ENCODE results near the gene LRP4. TPM values are rescaled to one million over a fixed set of nuclear protein-coding genes. Genes with fewer than 3 reads are reported as not detected.
"Not testable (repeated sequence)": the region's sequence is repeated elsewhere in the genome, so short reads cannot be mapped to it uniquely, and the experiment has no call there.

LRP4 gene
- total and polyA plus RNA-seq, 3 donors from 2014 or later: 4.9 to 8.1 (median 7.8) TPM

DNA sequence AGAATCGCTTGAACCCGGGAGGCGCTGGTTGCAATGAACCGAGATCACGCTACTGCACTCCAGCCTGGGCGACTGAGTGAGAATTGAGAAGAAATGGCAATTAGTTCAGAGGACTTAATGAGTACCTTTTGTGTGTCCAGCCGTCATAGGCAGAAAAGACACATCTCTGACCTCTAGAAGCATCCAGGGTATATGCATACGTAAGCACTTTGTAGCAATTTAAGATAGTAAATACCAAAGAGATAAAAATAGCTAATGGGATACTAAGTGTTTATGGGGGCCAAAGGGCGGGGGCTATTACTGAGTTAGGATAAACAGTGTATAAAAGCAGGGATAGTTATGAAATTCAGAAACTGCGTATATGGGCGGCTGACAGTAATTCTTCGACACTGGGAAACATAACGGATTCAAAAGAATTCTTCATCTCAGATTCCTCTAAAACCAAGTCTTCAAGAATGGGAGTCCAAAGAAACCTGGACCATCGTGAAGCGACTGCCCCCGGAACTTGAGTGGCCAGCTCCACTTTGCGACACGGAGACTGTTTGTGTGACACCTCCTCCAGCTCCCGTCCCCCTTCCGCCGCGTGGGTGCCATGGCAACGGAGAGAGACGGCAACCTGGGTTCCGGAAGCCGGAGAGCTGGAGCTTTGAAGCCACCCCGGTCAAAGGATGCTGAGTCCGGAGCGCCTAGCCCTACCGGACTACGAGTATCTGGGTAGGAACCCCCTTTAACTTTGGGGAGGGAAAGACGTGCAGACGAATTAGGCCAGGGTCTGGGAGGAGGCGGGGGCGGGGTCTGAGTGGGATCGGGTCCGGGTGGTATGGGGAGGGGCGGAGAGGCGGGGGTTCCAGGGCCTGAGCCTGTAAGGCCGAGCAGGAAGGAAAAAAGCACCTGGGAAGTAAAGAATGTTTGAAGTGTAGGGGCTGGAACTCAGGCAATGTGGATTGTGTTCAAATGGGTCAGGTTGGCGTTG is 18.1 kb upstream of the LRP4 start, which contains the start of gene CSTPP1:
CSTPP1 (plus strand) TSS at position 624 of the 973 bp plus-strand sequence; CDS start at position 669, 45 bp downstream.
- peaks cover 4% of the 10 kb centered on the region for H3K4me1 ChIP-seq
- intact Hi-C loops (cut with DNase I; ENCODE audit: low total_unique reads): no loop called here
- H3K9me3 ChIP-seq: no peaks in the 10 kb centered on the region
- TF ChIP-seq, protein P1, sequence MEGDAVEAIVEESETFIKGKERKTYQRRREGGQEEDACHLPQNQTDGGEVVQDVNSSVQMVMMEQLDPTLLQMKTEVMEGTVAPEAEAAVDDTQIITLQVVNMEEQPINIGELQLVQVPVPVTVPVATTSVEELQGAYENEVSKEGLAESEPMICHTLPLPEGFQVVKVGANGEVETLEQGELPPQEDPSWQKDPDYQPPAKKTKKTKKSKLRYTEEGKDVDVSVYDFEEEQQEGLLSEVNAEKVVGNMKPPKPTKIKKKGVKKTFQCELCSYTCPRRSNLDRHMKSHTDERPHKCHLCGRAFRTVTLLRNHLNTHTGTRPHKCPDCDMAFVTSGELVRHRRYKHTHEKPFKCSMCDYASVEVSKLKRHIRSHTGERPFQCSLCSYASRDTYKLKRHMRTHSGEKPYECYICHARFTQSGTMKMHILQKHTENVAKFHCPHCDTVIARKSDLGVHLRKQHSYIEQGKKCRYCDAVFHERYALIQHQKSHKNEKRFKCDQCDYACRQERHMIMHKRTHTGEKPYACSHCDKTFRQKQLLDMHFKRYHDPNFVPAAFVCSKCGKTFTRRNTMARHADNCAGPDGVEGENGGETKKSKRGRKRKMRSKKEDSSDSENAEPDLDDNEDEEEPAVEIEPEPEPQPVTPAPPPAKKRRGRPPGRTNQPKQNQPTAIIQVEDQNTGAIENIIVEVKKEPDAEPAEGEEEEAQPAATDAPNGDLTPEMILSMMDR (IDR thresholded peaks at IDR 0.05): no peak
- TF ChIP-seq POLR2A (IDR thresholded peaks at IDR 0.05): no peak
- peak; percentile 92 for DNase-seq
- H3K36me3 ChIP-seq (ENCODE audit: low read depth, missing control alignments): no peaks in the 10 kb centered on the region
- H3K27me3 ChIP-seq: no peaks in the 10 kb centered on the region
- 15% methylated on average over 34 to 41 of the region's 41 CpGs for WGBS, 2 donors
- peak within 1 kb of the TSS; percentile 55 to 88 for H3K4me3 ChIP-seq
- H3K27ac ChIP-seq: peak within 1 kb of the TSS in 1 of 2 donors; percentile 46

DNA sequence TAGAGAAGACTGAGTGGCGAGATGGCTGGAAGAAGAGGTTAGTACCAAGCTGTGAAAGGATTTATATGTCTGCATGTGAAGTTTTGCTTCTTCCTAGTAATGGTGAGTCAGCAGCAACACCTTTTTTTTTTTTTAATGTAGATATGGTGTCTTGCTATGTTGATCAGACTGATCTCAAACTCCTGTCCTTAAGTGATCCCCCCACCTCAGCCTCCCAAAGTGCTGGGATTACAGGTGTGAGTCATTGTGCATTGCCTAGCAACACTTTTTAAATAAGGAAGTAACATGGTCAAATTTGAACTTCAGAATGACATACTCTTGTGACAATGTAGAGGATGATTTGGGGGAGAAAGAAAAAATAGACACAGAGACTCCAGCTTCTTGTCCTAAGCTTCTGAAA is 11.7 kb upstream of the LRP4 start:
- WGBS, 2 donors: 79 to 90% methylated on average over 1 of the region's 1 CpG
- H3K36me3 ChIP-seq (ENCODE audit: low read depth, missing control alignments): no peaks in the 10 kb centered on the region
- intact Hi-C loops (cut with DNase I; ENCODE audit: low total_unique reads): no loop called here
- no peak overlapping the region for H3K27ac ChIP-seq
- no peaks in the 10 kb centered on the region for H3K27me3 ChIP-seq
- no peaks in the 10 kb centered on the region for H3K9me3 ChIP-seq
- DNase-seq: no peak
- TF ChIP-seq POLR2A (IDR thresholded peaks at IDR 0.05): no peak
- TF ChIP-seq, protein P1 (IDR thresholded peaks at IDR 0.05): no peak
- no peak overlapping the region for H3K4me3 ChIP-seq
- no peaks in the 10 kb centered on the region for H3K4me1 ChIP-seq

DNA sequence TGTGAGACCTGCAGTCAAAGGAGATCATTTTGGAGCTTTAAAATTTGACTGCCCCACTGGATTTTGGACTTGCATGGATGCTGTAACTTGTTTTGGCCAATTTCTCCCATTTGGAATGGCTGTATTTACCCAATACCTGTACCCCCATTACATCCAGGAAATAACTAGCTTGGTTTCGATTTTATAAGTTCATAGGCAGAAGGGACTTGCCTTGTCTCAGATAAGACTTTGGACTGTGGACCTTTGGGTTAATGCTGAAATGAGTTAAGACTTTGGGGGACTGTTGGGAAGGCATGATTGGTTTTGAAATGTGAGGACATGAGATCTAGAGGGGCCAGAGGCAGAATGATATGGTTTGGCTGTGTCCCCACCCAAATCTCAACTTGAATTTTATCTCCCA is 10.4 kb upstream of the LRP4 start:
- H3K9me3 ChIP-seq; H3K27me3 ChIP-seq; intact Hi-C loops (cut with DNase I; ENCODE audit: low total_unique reads); H3K36me3 ChIP-seq (ENCODE audit: low read depth, missing control alignments); H3K4me1 ChIP-seq; DNase-seq; H3K27ac ChIP-seq; H3K4me3 ChIP-seq: not testable (repeated sequence)
- WGBS, 2 donors: 75 to 86% methylated on average over 1 of the region's 1 CpG

DNA sequence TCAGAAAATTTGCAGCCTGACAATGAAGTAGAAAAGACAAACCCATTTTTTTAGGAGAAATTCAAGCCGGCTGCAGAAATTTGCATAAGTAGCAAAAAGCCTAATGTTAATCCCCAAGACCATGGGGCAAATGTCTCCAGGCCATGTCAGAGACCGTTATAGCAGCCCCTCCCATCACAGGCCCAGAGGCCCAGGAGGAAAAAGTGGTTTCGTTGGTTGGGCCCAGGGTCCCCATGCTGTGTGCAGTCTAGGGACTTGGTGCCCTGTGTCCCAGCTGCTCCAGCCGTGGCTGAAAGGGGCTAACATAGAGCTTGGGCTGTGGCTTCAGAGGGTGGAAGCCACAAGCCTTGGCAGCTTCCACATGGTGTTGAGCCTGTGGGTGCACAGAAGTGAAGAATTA is 9.6 kb upstream of the LRP4 start:
- H3K27me3 ChIP-seq; H3K27ac ChIP-seq; H3K4me1 ChIP-seq; H3K36me3 ChIP-seq (ENCODE audit: low read depth, missing control alignments); H3K4me3 ChIP-seq; intact Hi-C loops (cut with DNase I; ENCODE audit: low total_unique reads); H3K9me3 ChIP-seq; DNase-seq: not testable (repeated sequence)
- WGBS, 2 donors: 72 to 88% methylated on average over 4 of the region's 4 CpGs

DNA sequence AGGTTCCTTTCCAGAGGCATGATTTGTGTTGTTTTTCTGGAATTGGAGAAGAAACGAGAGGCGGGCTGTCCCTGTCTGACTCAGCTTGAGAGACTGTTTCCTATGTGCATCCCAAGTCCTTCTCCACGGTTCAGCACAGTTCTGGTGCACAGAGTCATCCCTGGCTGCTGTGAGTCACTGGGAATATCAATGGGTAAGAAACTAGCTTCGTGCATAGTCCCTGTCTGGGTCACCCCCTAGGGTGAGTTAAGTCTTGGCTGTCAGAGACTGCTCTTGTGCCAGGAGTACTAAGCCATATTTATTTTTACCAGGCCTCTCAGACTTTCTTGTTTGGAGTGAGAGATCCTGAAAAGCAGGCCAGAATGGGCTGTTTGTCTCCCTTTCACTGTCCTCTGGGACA is 2.4 kb upstream of the LRP4 start:
- intact Hi-C loops (cut with DNase I; ENCODE audit: low total_unique reads): no loop called here
- Histone ChIP-seq H3K9me3 (no peaks in the 10 kb centered on the region), H3K36me3 (ENCODE audit: low read depth, missing control alignments) (no peaks in the 10 kb centered on the region), H3K27ac (no peak overlapping the region), H3K4me3 (no peak overlapping the region), H3K4me1 (peaks cover 7% of the 10 kb centered on the region), H3K27me3 (no peaks in the 10 kb centered on the region)
- peak; percentile 34 for DNase-seq
- WGBS, 2 donors: 56 to 61% methylated on average over 4 of the region's 4 CpGs
- TF ChIP-seq POLR2A (IDR thresholded peaks at IDR 0.05): no peak
- TF ChIP-seq, protein P1 (IDR thresholded peaks at IDR 0.05): no peak

Measured in testis (tissue), 3 donors.